HG03575 (cell line): ENCODE data around the gene CCDC34.

Experiments used
- ATAC-seq: cut with Tn5 transposase; IDR thresholded peaks from one replicate; pipeline ENCODE4 v1.9.1; 2021; ENCODE audit not compliant: unreplicated experiment, insufficient number of reproducible peaks, low FRiP score; ENCODE audit errors: extremely low read depth

CCDC34 gene

DNA sequence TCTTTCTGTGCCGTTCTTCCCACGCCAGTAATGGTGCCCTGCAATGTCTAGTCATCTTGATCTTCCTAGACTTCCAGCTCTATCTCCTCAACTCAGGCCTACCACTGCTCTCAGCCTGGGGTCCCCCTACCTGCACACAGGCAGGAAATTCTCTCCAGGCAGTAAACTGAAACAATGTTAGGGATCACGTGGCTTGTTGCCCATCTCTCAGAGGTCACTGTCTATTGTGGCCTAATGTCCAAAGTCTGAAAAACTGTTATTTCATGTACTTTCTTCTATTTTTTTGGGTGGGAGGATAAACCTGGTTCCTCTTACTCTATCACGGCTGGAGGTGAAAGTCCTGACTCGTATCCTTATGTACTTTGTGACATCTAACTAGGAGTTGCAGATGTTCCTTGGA is 59.1 kb downstream of the CCDC34 start:
- no peak for ATAC-seq

GRCh38 chr11:27300974-27301373 is 62.0 kb downstream of the CCDC34 start:
- no peak for ATAC-seq

DNA sequence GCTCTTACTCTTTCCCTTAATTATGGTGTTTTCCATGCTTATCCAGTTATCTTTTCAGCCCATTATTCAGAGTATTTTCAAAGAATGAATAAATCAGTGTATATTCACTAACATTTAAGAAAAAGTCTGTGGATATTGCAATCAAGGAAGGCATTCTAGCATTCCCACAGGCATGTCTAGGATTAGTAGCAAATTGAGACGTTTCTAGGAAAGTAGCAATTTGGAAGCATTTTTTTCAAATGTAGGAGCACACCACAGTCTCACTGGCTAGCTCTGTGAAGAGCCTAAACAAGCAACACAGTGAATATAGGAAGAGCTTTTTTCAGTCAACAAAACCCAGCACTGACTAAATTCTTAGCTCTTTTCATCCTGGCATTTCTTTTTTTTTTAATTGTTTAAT is 65.4 kb downstream of the CCDC34 start:
- ATAC-seq, result no peak

DNA sequence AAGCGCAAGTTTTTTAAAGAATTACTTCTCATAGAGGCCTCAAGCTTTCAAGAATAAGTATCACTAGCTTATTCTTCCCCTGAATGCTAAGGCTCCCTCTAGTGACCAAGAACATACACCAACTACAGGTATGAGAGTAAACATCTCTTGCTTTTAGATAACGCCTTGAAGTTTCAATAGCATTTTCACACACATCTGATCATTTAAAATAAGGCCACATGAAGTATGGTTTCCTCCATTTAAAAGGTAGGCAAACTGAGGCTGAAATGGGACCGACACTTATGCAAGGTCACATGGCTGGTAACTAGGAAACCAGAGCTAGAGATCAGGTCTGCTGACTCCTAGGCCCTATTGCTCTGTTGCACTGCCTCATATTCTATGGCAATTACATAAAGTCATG is 66.5 kb downstream of the CCDC34 start:
- peak; percentile 58 for ATAC-seq

GRCh38 chr11:27295928-27296327 is 67.1 kb downstream of the CCDC34 start:
- no peak for ATAC-seq

DNA sequence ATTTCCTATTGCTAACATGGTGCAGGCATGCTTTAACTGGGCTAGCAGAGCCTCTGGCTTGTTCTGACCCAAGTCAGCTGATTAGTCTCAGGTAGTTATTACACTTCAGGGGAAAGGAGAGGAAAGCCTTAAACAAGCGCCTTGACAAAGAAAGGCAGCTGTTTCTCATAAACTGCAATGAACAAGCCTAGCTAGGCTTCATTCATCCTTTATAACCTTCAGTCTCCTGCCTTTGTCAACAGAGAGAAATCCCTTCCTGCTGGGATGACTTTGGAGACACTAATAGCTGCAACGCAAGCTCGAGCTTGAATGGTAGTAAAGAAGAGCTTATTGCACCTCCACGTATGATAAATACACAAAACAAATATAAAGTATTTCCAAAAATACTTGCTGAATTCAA is 68.4 kb downstream of the CCDC34 start:
- no peak for ATAC-seq

DNA sequence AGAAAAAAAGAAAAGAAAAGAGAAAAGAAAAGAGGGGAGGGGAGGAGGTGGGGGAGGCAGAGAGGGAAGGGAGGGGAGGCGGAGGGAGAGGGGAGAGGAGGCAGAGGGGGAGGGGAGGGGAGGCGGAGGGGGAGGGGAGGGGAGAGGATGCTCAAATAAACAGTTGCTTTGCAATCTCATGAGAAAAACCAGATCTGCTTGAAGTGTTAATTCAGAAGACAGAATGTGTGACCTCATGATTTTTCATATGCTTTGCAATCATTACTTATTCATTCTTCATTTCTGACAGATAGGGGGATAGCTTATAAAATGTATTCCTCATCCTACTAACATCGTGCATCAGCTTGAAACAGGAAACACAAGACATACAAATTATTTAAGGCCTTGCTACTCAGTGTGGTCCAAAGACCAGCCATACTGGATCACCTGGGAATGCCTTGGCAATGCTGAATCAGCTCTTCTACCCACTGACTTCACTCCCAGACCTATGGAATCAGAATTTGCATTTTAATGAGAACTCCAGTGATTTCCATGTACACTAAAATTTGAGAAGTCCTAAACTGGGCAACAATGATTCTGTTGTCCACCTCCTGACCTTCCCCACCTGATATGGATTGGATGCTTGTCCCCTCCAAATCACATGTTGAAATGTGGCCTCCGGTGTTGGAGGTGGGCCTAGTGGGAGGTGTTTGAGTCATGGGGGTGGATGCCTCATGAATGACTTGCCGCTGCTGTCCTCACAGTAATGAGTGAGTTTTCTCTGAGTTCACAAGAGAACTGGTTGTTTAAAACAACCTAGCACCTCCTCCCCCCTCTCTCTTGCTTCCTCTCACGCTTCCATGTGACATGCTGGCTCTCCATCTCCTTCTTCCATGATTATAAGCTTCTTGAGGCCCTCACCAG is 69.2 kb downstream of the CCDC34 start:
- no peak for ATAC-seq

GRCh38 chr11:27292637-27293010 is 70.4 kb downstream of the CCDC34 start:
- no peak for ATAC-seq

- ATAC-seq, result no peak
Observed at GRCh38 chr11:27291954-27292636, 70.9 kb downstream of the CCDC34 start.

DNA sequence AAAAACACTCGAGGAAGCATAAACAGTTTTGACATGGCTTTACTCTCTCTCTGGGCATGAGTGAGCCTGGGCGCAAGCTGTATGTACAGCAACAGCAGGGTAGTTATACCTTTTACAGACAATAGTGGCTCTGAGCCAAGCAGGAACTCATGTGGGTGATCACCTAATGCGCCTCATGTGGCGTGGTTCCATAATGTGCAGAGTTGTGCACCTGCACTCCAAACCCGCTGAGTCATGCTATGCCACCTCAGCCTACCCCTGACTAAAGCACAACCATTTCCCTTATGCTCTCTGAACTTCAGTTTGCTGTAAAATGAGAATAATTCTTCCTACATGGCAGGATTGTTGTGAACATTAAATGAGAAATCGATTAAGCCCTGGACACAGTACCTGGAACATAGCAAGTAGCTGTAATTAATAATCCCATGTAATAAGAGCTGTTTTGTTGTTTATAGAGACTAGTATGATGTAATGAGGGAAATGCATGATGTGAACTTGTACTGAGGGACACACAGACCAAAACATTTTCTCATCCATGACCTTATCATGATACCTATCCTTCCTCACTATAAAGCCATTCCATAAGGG is 71.6 kb downstream of the CCDC34 start:
- no peak for ATAC-seq

- no peak for ATAC-seq
Observed at GRCh38 chr11:27290261-27291050, 72.6 kb downstream of the CCDC34 start.
